ENCODE data around the gene MEGF11. TPM values are rescaled to one million over a fixed set of nuclear protein-coding genes. Genes with fewer than 3 reads are reported as not detected.

MEGF11 gene
- total RNA-seq, 1 donor from 2014 or later = 0.06 TPM

- Mint-ChIP-seq H3K36me3 (no peaks in the 10 kb centered on the region), H3K27me3 (ENCODE audit: insufficient read depth, low read depth) (no peaks in the 10 kb centered on the region), H3K4me3 (no peak overlapping the region), H3K27ac (no peak overlapping the region), H3K4me1 (no peaks in the 10 kb centered on the region), H3K9me3 (no peaks in the 10 kb centered on the region)
- TF ChIP-seq EZH2phosphoT487 (IDR thresholded peaks at IDR 0.05) (no peak), EZH2 (IDR thresholded peaks at IDR 0.05) (no peak)
- TF ChIP-seq, protein P1, sequence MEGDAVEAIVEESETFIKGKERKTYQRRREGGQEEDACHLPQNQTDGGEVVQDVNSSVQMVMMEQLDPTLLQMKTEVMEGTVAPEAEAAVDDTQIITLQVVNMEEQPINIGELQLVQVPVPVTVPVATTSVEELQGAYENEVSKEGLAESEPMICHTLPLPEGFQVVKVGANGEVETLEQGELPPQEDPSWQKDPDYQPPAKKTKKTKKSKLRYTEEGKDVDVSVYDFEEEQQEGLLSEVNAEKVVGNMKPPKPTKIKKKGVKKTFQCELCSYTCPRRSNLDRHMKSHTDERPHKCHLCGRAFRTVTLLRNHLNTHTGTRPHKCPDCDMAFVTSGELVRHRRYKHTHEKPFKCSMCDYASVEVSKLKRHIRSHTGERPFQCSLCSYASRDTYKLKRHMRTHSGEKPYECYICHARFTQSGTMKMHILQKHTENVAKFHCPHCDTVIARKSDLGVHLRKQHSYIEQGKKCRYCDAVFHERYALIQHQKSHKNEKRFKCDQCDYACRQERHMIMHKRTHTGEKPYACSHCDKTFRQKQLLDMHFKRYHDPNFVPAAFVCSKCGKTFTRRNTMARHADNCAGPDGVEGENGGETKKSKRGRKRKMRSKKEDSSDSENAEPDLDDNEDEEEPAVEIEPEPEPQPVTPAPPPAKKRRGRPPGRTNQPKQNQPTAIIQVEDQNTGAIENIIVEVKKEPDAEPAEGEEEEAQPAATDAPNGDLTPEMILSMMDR (IDR thresholded peaks at IDR 0.05) = no peak
- Histone ChIP-seq H3K9ac (no peak overlapping the region), H3K27me3 (no peaks in the 10 kb centered on the region), H3K9me3 (ENCODE audit: low read depth) (no peaks in the 10 kb centered on the region), H2AFZ (replicated peaks) (no peak overlapping the region), H3K36me3 (no peaks in the 10 kb centered on the region), H3K4me2 (no peak overlapping the region), H3F3A (ENCODE audit: low read depth) (no peaks in the 10 kb centered on the region), H3K27ac (no peak overlapping the region), H3K4me1 (no peaks in the 10 kb centered on the region), H4K20me1 (ENCODE audit: low read depth) (no peaks in the 10 kb centered on the region), H3K4me3 (no peak overlapping the region), H3K79me2 (ENCODE audit: low read depth) (no peaks in the 10 kb centered on the region)
- no peak for DNase-seq (ENCODE audit: low spot score)
These were observed 324.0 kb downstream of the MEGF11 start for GRCh38 chr15:65929573-65929972.

DNA sequence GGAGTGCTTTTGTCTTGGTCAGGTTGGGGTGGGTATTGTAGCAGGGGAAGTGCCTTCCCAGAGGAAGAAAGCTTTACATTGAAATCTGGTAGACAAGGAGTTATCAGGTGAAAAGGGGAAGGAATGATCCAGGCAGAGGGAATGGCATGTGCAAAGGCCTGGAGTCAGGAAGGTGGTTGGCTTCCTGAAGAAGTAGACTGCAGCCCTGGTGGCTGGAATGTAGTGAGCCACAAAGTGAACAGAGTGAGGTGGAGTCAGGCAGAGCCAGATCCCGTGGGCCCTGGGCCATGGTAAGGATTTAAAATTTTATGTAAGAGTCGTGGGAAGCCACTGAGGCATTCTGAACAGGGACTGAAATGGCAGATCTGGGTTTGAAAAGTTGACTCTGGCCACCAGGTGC, 326.0 kb downstream of the MEGF11 start:
- no peaks in the 10 kb centered on the region for H4K20me1 ChIP-seq (ENCODE audit: low read depth)
- no peaks in the 10 kb centered on the region for H3F3A ChIP-seq (ENCODE audit: low read depth)
- H3K27me3 ChIP-seq = no peaks in the 10 kb centered on the region
- H3K4me1 ChIP-seq = no peaks in the 10 kb centered on the region
- Mint-ChIP-seq H3K9me3 (no peaks in the 10 kb centered on the region), H3K4me3 (no peak overlapping the region), H3K4me1 (no peaks in the 10 kb centered on the region), H3K27me3 (ENCODE audit: insufficient read depth, low read depth) (no peaks in the 10 kb centered on the region), H3K27ac (no peak overlapping the region), H3K36me3 (no peaks in the 10 kb centered on the region)
- no peak overlapping the region for H2AFZ ChIP-seq (replicated peaks)
- H3K27ac ChIP-seq = no peak overlapping the region
- no peak overlapping the region for H3K4me2 ChIP-seq
- no peaks in the 10 kb centered on the region for H3K79me2 ChIP-seq (ENCODE audit: low read depth)
- no peak overlapping the region for H3K4me3 ChIP-seq
- no peak for TF ChIP-seq EZH2 (IDR thresholded peaks at IDR 0.05)
- TF ChIP-seq, protein P1 (IDR thresholded peaks at IDR 0.05) = peak; percentile 20
- no peak for DNase-seq (ENCODE audit: low spot score)
- H3K9ac ChIP-seq = no peak overlapping the region
- no peaks in the 10 kb centered on the region for H3K9me3 ChIP-seq (ENCODE audit: low read depth)
- no peaks in the 10 kb centered on the region for H3K36me3 ChIP-seq

GRCh38 chr15:65926899-65927298, 326.7 kb downstream of the MEGF11 start:
- Histone ChIP-seq H4K20me1 (ENCODE audit: low read depth) (no peaks in the 10 kb centered on the region), H3K36me3 (no peaks in the 10 kb centered on the region), H3K4me3 (no peak overlapping the region), H3K4me1 (no peaks in the 10 kb centered on the region), H3K9ac (no peak overlapping the region), H2AFZ (replicated peaks) (no peak overlapping the region), H3K4me2 (no peak overlapping the region), H3K79me2 (ENCODE audit: low read depth) (no peaks in the 10 kb centered on the region), H3K27ac (no peak overlapping the region), H3F3A (ENCODE audit: low read depth) (no peaks in the 10 kb centered on the region), H3K9me3 (ENCODE audit: low read depth) (no peaks in the 10 kb centered on the region), H3K27me3 (no peaks in the 10 kb centered on the region)
- Mint-ChIP-seq H3K27me3 (ENCODE audit: insufficient read depth, low read depth) (peaks cover 2% of the 10 kb centered on the region), H3K4me1 (peaks cover 1% of the 10 kb centered on the region), H3K9me3 (no peaks in the 10 kb centered on the region), H3K27ac (no peak overlapping the region), H3K4me3 (no peak overlapping the region), H3K36me3 (no peaks in the 10 kb centered on the region)
- TF ChIP-seq EZH2phosphoT487 (IDR thresholded peaks at IDR 0.05) (no peak), EZH2 (IDR thresholded peaks at IDR 0.05) (no peak)
- TF ChIP-seq, protein P1 (IDR thresholded peaks at IDR 0.05) = no peak
- DNase-seq (ENCODE audit: low spot score) = no peak

Measured in neural progenitor cell (in vitro differentiated cells).